D721Med (cell line): Measurements from ENCODE around the gene CBR4.

Source experiments
- DNase-seq: peaks from one replicate; pipeline ENCODE4 v3.0.0; 2011; ENCODE audit warnings: low spot score; ENCODE audit not compliant: insufficient read length
- FAIRE-seq: peaks from 2 replicates; lab custom pipeline; 2011; peaks lifted over from hg19 to GRCh38; lab: Jason Lieb, UNC
- CTCF ChIP-seq: IDR thresholded peaks from 2 replicates; pipeline ENCODE4 v1.5.1; 2012; ENCODE audit warnings: mild to moderate bottlenecking, control low read depth; ENCODE audit not compliant: insufficient read depth; ENCODE audit errors: missing control alignments

Gene CBR4

GRCh38 chr4:168945291-168945690 is 64.8 kb downstream of the CBR4 start:
- FAIRE-seq (peak; percentile 69), DNase-seq (no peak)
- no peak for TF ChIP-seq CTCF

- no peak for DNase-seq
- no peak for FAIRE-seq
- peak; percentile 24 for TF ChIP-seq CTCF
These were observed 67.1 kb downstream of the CBR4 start for GRCh38 chr4:168942985-168943384.
